NCI-H82 treated with DMSO at 0.1 percent for 48 hours (cell line): ENCODE measurements around the gene UTP25.

ENCODE experiments used
- DNase-seq: peaks from one replicate; lab custom pipeline; 2025; ENCODE audit not compliant: unreplicated experiment; lab: John Stamatoyannopoulos, UW

The UTP25 gene

GRCh38 chr1:209838537-209838936 lies 10.8 kb downstream of the UTP25 start:
- DNase-seq, result no peak

GRCh38 chr1:209839875-209840546 lies 12.2 kb downstream of the UTP25 start:
- DNase-seq, result no peak

DNA sequence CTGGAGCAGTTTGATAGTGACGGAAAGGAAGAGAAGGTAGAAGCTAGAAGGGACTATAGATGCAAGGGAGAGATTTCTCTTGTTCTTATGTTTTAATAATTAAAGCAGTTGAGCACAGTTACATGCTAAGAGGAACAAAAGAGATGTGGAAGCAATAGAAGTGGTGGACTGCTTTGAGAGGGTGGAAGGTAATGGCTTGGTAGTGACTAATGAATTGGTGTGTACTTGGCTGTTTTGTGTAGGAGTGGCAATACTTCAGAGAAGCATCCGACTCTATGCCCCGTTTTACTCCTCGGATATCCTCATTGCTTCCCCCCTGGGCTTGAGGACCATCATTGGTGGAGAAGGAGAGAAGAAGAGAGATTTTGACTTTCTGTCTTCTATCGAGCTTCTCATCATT lies 12.8 kb downstream of the UTP25 start:
- no peak for DNase-seq

GRCh38 chr1:209844695-209845407 lies 17.1 kb downstream of the UTP25 start:
- no peak for DNase-seq

GRCh38 chr1:209845408-209845725 lies 17.6 kb downstream of the UTP25 start:
- DNase-seq, result no peak

DNA sequence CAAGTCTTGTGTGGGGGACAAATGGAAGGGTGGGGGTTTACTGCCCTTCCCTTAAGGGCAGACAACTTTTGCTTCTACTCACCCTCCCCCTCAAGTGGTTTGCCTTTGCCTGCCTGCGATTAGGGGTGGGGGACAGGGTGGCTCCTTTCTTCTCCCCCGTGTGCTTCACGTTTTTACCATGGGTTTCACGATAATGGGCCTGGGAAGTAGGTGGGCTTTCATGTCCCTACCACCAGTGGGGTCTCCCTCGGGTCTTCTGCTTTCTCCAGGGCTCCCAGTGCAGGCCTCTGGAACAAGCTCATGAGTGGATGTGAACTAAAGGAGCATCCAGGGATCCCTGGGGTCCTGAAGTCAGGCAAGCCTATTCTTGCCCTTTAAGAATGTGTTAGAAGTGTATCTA lies 21.6 kb downstream of the UTP25 start:
- no peak for DNase-seq

- peak; percentile 24 for DNase-seq
These were observed 22.7 kb downstream of the UTP25 start for GRCh38 chr1:209850342-209850979.

GRCh38 chr1:209853676-209854075 lies 25.9 kb downstream of the UTP25 start:
- no peak for DNase-seq

DNA sequence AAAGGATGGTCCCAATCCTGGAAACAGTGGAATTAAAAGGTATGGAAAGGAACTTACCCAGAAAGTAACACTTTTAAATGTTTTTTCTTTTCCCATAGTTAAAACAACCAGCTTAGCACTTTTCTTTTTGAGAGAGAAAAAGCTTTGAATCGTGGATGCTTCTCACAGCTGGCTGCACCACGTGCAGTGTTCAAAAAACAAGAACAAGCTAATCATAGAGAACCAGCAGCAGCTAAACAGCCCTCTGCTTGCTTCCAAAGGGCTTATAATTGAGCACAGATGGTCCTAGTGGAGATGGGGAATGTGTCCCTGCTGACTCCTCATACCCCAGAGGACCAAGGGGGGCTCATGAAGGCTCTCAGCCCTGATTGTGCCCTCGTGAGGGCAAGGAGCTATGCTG lies 26.4 kb downstream of the UTP25 start:
- DNase-seq, result no peak

DNA sequence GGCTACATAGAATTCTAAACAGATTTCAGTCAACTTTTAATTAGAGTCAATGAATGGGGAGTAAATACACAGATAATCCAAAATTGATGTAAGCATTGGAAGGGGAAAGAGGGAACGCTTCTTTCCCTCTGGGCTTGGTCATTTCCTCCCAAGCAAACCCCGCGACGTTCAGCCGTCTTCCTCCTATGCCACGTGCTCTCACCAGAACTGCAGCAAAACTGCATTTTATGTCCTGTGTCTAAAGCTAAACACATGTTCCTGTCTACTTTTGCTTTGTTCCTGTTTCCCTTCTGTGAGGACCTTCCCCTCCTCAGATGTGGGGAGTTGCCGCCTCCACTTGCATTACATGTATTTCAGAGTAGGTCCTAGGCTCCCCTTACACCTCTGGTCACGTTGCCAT lies 27.2 kb downstream of the UTP25 start:
- no peak for DNase-seq

GRCh38 chr1:209855623-209856022 lies 27.9 kb downstream of the UTP25 start:
- no peak for DNase-seq

GRCh38 chr1:209858561-209859103 lies 30.9 kb downstream of the UTP25 start:
- DNase-seq, result no peak

GRCh38 chr1:209860293-209860881 lies 32.6 kb downstream of the UTP25 start:
- peak; percentile 61 for DNase-seq

DNA sequence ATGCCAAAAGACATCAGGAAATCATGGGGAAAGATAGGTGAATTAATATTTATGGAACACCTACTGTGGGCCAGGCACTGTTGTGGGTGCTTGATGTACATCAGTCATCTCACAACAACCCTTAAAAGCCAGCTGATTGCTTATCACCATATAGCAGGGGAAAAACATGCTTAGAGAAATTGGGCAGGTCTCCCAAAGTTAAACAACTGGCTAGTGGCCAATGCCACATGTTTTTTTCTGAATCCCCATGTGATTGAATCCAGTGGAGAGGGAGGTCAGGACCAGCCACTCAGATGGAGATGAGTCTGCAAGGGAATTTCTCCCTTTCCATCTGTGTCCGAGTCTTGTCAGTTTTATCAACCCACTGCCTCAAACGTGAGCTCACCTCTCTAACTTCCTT lies 33.5 kb downstream of the UTP25 start:
- DNase-seq, result no peak

- DNase-seq, result no peak
These were observed 34.9 kb downstream of the UTP25 start for GRCh38 chr1:209862391-209863356.

- DNase-seq, result no peak
These were observed 36.2 kb downstream of the UTP25 start for GRCh38 chr1:209863766-209864485.

DNA sequence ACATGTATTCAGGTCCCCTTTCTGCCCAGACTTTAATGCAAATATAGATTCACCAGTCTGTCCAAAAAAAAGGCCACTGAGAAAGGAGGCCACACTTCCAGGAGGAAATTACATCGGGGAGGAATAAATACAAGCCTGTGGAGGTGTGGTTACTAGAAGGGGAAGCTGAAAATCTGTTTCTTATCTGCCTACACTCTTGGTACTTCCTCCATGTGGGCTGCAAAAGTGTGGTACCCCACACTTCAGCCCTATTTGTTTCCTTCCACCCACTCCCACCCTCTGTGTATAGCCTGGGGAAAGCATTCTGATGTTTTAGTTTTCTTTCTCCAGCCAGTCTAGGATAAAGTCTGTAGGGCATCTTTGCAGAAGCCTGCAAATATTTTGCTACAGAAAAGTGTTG lies 38.4 kb downstream of the UTP25 start:
- DNase-seq, result no peak

DNA sequence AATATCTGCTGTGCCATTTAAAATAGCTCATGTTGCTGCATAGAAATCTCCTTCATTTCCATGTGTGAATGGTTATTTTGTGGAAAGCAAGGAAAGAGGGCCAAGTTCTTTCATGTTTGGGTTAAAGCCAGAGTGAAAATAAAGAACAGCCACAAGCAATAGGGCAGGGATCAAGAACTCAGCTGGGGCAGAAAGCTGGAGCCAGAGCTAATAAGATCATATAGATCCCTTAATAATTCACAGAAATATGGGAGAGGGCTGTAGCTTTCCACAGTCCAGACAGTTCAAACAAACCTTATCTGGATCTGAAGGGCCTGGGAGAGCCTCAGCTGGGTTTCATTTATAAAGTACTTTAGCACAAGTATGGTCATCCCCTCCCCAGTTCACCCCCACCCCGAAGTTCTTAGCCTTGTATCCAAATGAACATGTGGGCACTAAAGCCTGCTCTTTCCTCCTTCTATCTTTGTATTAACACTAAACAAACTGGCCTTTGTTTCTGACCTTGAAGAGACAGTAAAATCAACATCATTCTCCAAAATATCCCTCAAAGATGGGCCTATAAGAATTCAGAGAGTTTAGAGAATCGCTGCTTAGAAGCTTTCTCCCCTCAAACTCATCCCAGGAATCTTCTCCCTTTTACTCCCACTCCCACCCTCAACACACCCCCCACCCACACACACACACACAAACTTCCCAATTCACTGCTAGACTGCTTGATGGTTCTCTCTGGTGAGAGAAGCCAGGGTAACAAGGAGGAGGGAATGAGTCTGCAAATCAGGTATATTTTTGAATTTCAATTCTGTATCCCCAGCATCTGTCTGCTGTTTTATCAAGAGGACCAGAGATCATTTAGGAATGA lies 41.7 kb downstream of the UTP25 start:
- DNase-seq, result no peak
